A549 treated with ZK216348 at 1 μM for 4 hours (cell line): ENCODE data around the gene RESF1. TPM values are rescaled to one million over a fixed set of nuclear protein-coding genes. Genes with fewer than 3 reads are reported as not detected.

Experiments used
- total RNA-seq: library from RNA; stranded (reverse); fragments of 200-300 nt; extraction: Qiagen RNA extraction; gene quantifications from 5 replicates; pipeline ENCODE4 v1.2.3, GENCODE V29; 2022; ENCODE audit warnings: low read depth

RESF1 gene, protein sequence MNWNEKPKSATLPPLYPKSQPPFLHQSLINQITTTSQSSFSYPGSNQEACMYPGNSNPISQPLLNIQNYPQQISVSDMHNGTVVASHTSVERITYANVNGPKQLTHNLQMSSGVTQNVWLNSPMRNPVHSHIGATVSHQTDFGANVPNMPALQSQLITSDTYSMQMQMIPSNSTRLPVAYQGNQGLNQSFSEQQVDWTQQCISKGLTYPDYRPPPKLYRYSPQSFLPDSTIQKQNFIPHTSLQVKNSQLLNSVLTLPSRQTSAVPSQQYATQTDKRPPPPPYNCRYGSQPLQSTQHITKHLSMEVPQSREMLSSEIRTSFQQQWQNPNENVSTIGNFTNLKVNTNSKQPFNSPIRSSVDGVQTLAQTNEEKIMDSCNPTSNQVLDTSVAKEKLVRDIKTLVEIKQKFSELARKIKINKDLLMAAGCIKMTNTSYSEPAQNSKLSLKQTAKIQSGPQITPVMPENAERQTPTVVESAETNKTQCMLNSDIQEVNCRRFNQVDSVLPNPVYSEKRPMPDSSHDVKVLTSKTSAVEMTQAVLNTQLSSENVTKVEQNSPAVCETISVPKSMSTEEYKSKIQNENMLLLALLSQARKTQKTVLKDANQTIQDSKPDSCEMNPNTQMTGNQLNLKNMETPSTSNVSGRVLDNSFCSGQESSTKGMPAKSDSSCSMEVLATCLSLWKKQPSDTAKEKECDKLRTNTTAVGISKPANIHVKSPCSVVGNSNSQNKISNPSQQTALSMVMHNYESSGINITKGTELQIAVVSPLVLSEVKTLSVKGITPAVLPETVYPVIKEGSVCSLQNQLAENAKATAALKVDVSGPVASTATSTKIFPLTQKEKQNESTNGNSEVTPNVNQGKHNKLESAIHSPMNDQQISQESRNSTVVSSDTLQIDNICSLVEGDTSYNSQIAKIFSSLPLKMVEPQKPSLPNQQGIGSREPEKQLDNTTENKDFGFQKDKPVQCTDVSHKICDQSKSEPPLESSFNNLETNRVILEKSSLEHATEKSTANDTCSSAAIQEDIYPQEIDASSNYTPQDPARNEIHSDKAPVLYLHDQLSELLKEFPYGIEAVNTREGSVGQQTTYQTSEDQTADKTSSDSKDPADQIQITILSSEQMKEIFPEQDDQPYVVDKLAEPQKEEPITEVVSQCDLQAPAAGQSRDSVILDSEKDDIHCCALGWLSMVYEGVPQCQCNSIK (N-terminal part only)
- total RNA-seq, result 12.0 to 26.8 TPM (median 20.4 TPM) in 5 replicates

GRCh38 chr12:31959161-31959700 is at the start of gene RESF1:
RESF1 (plus strand) TSS chr12:31959415; CDS start chr12:31980956, 21,541 bp downstream.

Other genes with a start within 250 kb of the RESF1 start
- 9.5 to 15.6 TPM (median 10.0 TPM) in 5 replicates for gene AMN1, start 230.4 kb upstream of the RESF1 start, total RNA-seq
- 13.3 to 18.4 TPM (median 14.4 TPM) in 5 replicates for gene BICD1, start 147.4 kb downstream of the RESF1 start, total RNA-seq